ENCODE measurements around the gene OR13C8.

OR13C8 gene

GRCh38 chr9:104608336-104608735 is 39.4 kb downstream of the OR13C8 start:
- DNase-seq (ENCODE audit: low read depth in 2 of 2, low spot score in 1 of 2), result no peak

- DNase-seq (ENCODE audit: low read depth in 2 of 2, low spot score in 1 of 2), result no peak
Measured at GRCh38 chr9:104611213-104611612, 42.2 kb downstream of the OR13C8 start.

DNA sequence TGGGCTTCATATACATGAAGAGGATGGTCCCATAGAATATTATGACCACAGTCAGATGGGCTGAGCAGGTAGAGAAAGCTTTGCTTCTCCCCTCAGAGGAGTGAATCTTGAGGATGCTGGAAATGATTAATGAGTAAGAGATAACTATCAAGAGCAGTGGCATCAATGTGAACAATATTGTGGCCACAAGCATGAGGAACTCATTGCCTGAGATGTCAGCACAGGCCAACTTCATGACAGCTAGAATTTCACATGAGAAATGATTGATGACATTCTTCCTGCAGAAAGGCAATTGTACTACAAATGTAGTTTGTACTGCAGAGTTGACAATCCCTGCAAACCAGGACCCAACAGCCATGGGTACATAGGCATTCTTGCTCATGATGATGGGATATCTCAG is 48.5 kb downstream of the OR13C8 start:
- no peak for DNase-seq (ENCODE audit: low read depth in 2 of 2, low spot score in 1 of 2)

GRCh38 chr9:104618104-104618503 is 49.1 kb downstream of the OR13C8 start, which contains the start of gene OR13C9:
OR13C9 (minus strand) TSS chr9:104618204; CDS start chr9:104618204, 0 bp downstream.
- no peak for DNase-seq (ENCODE audit: low read depth in 2 of 2, low spot score in 1 of 2)

Data from stimulated activated CD8-positive, alpha-beta memory T cell treated with anti-CD3 and anti-CD28 coated beads, Interleukin-4, amount 100 ng/mL, for 4 hours (primary cell).